ENCODE measurements around the gene ECPAS. TPM values are rescaled to one million over a fixed set of nuclear protein-coding genes. Genes with fewer than 3 reads are reported as not detected.

The ECPAS gene
- total RNA-seq, 1 experiment from 2014 or later: 123 TPM

- ChIA-PET CTCF (no interaction called here), POLR2A (ENCODE audit: unreplicated experiment) (no interaction called here)
- Histone ChIP-seq H3K9me3 (ENCODE audit: insufficient read depth, low read depth) (no peaks in the 10 kb centered on the region), H3K36me3 (ENCODE audit: low read depth) (peaks cover 41% of the 10 kb centered on the region), H3K79me2 (ENCODE audit: low read depth) (no peaks in the 10 kb centered on the region), H3K9me2 (ENCODE audit: insufficient read depth) (no peaks in the 10 kb centered on the region), H3K27me3 (ENCODE audit: insufficient read depth, low read depth) (no peaks in the 10 kb centered on the region), H3K4me1 (replicated peaks; ENCODE audit: insufficient read depth) (no peaks in the 10 kb centered on the region), H3F3A (ENCODE audit: insufficient read depth, low read depth) (no peaks in the 10 kb centered on the region), H2AFZ (no peak overlapping the region), H3K4me3 (no peak overlapping the region), H3K4me2 (no peak overlapping the region), H3K27ac (no peak overlapping the region), H4K20me1 (ENCODE audit: insufficient read depth) (no peaks in the 10 kb centered on the region)
- no TSS peak for BruUV-seq (replicated peaks)
- intact Hi-C loops (cut with micrococcal nuclease; ENCODE audit: unreplicated experiment): no loop called here
- no peak for DNase-seq
- TF ChIP-seq EZH2 (IDR thresholded peaks at IDR 0.05; ENCODE audit: low read depth) (no peak), CTCF (conservative IDR thresholded peaks at IDR 0.05) (no peak)
These were observed 44.0 kb downstream of the ECPAS start for GRCh38 chr9:111440226-111440625.

GRCh38 chr9:111438541-111439235, 45.5 kb downstream of the ECPAS start:
- no peaks in the 10 kb centered on the region for H3K9me3 ChIP-seq (ENCODE audit: insufficient read depth, low read depth)
- H3K27ac ChIP-seq: no peak overlapping the region
- no peaks in the 10 kb centered on the region for H3K27me3 ChIP-seq (ENCODE audit: insufficient read depth, low read depth)
- ChIA-PET POLR2A (ENCODE audit: unreplicated experiment) (no interaction called here), CTCF (no interaction called here)
- H3K4me1 ChIP-seq (replicated peaks; ENCODE audit: insufficient read depth): no peaks in the 10 kb centered on the region
- H3K4me2 ChIP-seq: no peak overlapping the region
- H4K20me1 ChIP-seq (ENCODE audit: insufficient read depth): no peaks in the 10 kb centered on the region; the same call in 1 of the 2 replicates
- no peak for DNase-seq
- no peak overlapping the region for H3K4me3 ChIP-seq
- H3F3A ChIP-seq (ENCODE audit: insufficient read depth, low read depth): peaks cover 7% of the 10 kb centered on the region; the same call in 1 of the 2 replicates
- H3K9me2 ChIP-seq (ENCODE audit: insufficient read depth): no peaks in the 10 kb centered on the region
- intact Hi-C loops (cut with micrococcal nuclease; ENCODE audit: unreplicated experiment): no loop called here
- no TSS peak for BruUV-seq (replicated peaks)
- H3K36me3 ChIP-seq (ENCODE audit: low read depth): peaks cover 39% of the 10 kb centered on the region
- no peak overlapping the region for H2AFZ ChIP-seq
- no peak for TF ChIP-seq EZH2 (IDR thresholded peaks at IDR 0.05; ENCODE audit: low read depth)
- TF ChIP-seq CTCF (conservative IDR thresholded peaks at IDR 0.05): no peak
- no peaks in the 10 kb centered on the region for H3K79me2 ChIP-seq (ENCODE audit: low read depth)

GRCh38 chr9:111436571-111436970, 47.6 kb downstream of the ECPAS start:
- no peaks in the 10 kb centered on the region; the same call in 1 of the 2 replicates for H4K20me1 ChIP-seq (ENCODE audit: insufficient read depth)
- POLR2A ChIA-PET (ENCODE audit: unreplicated experiment): no interaction called here
- intact Hi-C loops (cut with micrococcal nuclease; ENCODE audit: unreplicated experiment): no loop called here
- CTCF ChIA-PET: no interaction called here
- no peak overlapping the region for H2AFZ ChIP-seq
- peaks cover 42% of the 10 kb centered on the region for H3K36me3 ChIP-seq (ENCODE audit: low read depth)
- no peak overlapping the region for H3K27ac ChIP-seq
- no peaks in the 10 kb centered on the region for H3K4me1 ChIP-seq (replicated peaks; ENCODE audit: insufficient read depth)
- TF ChIP-seq CTCF (conservative IDR thresholded peaks at IDR 0.05): no peak
- no peak for TF ChIP-seq EZH2 (IDR thresholded peaks at IDR 0.05; ENCODE audit: low read depth)
- H3K4me2 ChIP-seq: no peak overlapping the region
- DNase-seq: no peak
- H3F3A ChIP-seq (ENCODE audit: insufficient read depth, low read depth): peaks cover 14% of the 10 kb centered on the region; the same call in 1 of the 2 replicates
- H3K27me3 ChIP-seq (ENCODE audit: insufficient read depth, low read depth): no peaks in the 10 kb centered on the region
- no peaks in the 10 kb centered on the region for H3K9me3 ChIP-seq (ENCODE audit: insufficient read depth, low read depth)
- no peaks in the 10 kb centered on the region for H3K9me2 ChIP-seq (ENCODE audit: insufficient read depth)
- BruUV-seq (replicated peaks): no TSS peak
- no peak overlapping the region for H3K4me3 ChIP-seq
- no peaks in the 10 kb centered on the region for H3K79me2 ChIP-seq (ENCODE audit: low read depth)

All from PC-9 (cell line).